OCI-LY3 (cell line): ENCODE results near the gene DTD1.

Experiments used
- EZH2phosphoT487 ChIP-seq: fragments of 200-600 bp; shearing (Covaris generic); IDR thresholded peaks from 2 replicates; pipeline ENCODE4 v1.6.1; 2018; ENCODE audit warnings: antibody characterized with exemption, mixed run types, low read depth
- TF ChIP-seq, protein P1 (sequence below): fragments of 200-600, 300-600 bp; sonication (generic); IDR thresholded peaks from 2 replicates; pipeline ENCODE4 v1.5.1; 2014; ENCODE audit warnings: antibody characterized with exemption, low read length, low read depth

GRCh38 chr20:18647777-18648176, 59.9 kb downstream of the DTD1 start:
- TF ChIP-seq, protein P1, sequence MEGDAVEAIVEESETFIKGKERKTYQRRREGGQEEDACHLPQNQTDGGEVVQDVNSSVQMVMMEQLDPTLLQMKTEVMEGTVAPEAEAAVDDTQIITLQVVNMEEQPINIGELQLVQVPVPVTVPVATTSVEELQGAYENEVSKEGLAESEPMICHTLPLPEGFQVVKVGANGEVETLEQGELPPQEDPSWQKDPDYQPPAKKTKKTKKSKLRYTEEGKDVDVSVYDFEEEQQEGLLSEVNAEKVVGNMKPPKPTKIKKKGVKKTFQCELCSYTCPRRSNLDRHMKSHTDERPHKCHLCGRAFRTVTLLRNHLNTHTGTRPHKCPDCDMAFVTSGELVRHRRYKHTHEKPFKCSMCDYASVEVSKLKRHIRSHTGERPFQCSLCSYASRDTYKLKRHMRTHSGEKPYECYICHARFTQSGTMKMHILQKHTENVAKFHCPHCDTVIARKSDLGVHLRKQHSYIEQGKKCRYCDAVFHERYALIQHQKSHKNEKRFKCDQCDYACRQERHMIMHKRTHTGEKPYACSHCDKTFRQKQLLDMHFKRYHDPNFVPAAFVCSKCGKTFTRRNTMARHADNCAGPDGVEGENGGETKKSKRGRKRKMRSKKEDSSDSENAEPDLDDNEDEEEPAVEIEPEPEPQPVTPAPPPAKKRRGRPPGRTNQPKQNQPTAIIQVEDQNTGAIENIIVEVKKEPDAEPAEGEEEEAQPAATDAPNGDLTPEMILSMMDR: no peak
- no peak for TF ChIP-seq EZH2phosphoT487
